ENCODE measurements around the gene KIAA1671.

Gene KIAA1671

GRCh38 chr22:25066861-25067435 lies 114.4 kb downstream of the KIAA1671 start:
- DNase-seq (ENCODE audit: low read depth, low spot score), result no peak

DNA sequence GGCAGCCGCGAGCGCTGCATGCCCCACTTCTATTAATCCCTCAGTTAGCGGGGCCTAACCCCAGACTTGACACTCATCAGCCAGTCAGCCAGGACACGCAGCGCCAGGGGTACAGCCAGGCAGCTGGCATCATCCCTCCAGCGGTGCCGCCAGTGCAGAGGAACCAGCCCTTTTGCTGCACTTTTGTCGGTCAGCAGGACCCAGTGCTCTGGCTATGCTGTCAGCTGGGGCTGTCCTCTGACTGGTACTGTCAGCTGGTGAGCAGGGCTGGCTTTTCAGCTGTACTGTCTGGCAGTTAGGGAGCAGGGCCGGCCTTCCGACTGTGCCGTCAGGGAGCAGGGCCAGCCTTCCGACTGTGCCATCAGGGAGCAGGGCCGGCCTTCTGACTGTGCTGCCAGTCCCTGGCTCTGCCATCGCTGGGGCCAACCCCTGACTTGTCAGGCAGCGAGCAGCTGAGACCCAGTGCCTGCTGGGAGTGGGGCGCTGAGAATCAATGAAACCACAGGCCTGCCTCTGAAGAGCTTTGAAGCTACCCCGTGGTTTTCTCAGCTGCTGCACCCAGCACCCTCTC lies 115.4 kb downstream of the KIAA1671 start:
- peak; percentile 46 for DNase-seq (ENCODE audit: low read depth, low spot score)

- no peak for DNase-seq (ENCODE audit: low read depth, low spot score)
Observed at GRCh38 chr22:25068707-25069106, 116.2 kb downstream of the KIAA1671 start.

DNA sequence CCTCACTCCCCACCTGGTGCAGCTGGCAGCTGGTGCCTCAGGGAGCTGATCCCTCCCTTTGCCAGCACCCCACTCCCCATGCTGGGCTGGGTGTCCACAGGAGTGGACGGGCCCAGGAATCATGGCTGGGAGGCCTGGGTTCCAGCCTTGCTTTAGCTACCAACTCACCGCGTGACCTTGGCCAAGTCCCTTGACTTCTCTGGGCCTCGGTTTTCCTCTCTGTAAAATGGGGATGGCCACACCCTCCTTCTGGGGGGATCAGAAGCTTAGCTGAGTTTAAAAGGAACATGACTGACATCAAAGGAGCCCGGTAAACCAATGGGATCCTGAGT lies 116.9 kb downstream of the KIAA1671 start:
- no peak for DNase-seq (ENCODE audit: low read depth, low spot score)

DNA sequence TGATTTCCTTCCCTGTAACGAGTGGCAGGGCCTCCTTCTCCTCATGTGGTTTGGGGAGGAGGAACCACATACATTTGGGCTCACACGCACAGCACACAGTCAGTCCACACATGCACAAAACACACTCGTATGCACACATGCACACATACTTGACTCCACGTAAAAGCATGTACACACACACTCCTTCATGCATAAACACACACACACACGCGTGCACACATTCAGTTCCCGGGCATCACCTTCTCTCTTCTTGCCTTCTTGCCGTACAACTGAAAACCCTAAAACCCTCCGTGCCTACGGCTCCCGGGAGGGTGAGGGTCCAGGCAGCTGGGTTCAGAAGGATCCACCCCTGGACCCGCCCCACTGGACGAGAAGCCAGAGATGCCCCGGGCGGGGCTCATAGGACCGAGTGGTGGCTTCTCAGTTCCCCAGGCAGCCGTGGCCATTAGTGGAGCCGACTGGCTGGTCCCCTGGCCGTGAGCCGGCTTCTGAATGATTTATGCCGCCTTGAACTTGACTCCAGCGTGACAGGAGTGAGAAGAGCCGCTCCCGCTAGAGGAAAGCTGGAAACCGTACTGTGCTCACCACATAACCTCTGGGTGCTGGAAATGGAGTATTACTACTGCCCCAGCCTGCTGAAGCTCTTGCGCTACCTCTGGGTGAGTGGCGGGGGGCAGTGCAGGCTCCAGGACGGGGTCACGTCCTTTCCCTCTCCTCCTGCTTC lies 117.4 kb downstream of the KIAA1671 start:
- no peak for DNase-seq (ENCODE audit: low read depth, low spot score)

DNA sequence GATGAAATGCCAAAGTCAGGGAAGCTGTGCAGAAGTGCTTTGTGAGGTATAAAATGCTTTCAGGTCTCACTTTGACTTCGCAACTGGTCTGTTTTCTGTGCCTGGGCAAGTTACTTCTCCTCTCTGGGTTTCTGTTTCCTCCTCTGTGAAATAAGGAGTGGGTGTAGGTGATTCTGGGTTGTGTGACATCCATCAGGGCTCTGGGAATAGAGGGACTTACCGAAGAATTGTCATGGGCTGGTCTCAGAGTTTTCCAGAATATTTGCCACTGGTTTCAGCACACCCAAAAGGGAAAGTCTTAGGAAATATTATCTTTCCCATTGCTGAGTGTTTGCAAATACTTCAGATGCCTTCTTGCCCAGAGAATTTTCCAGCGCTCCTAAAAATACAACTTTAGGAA lies 118.4 kb downstream of the KIAA1671 start:
- peak; percentile 47 for DNase-seq (ENCODE audit: low read depth, low spot score)

- DNase-seq (ENCODE audit: low read depth, low spot score), result no peak
Observed at GRCh38 chr22:25071720-25072119, 119.2 kb downstream of the KIAA1671 start.

DNA sequence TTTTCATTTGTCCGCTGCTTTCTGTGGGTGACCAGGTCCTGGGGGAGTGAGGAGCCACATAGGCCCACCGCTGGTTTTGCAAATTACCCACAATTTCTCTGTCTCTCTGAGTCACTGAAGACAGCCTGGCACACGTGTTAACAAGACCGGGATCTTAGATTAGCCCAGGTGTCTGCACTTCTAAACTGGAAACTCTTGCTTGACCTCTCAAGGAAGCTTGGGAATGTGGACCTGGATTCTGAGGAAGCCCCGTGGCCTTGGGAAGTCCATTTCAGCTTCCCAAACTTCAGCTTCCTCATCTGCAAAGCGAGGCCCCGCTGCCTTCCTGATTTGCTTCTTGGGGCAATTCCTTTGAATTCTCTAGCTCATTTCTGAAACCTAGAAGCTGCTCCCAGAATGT lies 119.9 kb downstream of the KIAA1671 start:
- DNase-seq (ENCODE audit: low read depth, low spot score), result no peak

GRCh38 chr22:25076336-25076735 lies 123.8 kb downstream of the KIAA1671 start:
- DNase-seq (ENCODE audit: low read depth, low spot score), result no peak

DNA sequence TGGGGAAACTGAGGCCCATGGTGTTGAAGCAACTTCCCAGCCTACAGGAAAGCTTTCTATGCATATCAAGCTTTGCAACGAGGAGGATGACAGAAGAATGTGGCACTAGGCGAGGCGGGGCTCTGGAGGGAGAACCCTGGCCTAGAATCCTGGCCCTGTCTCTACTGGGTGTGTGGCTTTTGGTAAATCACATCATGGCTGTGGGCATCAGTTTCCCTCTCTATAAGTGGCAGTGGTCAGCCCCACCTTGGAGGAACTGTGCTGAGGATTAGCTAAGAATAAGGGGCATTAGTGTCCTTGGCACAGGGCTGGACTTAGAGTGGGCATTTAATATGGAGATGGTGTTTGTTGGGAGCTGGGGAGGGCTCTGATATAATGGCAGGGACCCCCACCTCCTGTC lies 124.5 kb downstream of the KIAA1671 start:
- DNase-seq (ENCODE audit: low read depth, low spot score), result no peak

DNA sequence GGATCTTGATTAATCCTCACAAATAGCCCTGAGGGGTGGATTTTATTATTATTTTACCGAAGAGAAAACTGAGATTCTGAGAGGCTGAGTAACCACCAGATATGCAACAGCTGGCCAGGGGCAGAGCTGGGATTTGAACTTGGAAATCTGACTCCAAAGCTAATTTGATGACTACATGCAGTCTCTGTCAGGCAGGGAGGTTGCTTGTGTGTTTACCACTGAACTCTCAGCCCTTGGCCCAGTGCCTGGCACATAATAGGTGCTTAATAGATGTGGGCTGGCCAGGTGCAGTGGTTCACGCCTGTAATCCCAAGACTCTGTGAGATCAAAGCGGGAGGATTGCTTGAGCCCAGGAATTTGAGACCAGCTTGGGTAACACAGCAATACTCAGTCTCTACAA lies 125.4 kb downstream of the KIAA1671 start:
- DNase-seq (ENCODE audit: low read depth, low spot score), result no peak

DNA sequence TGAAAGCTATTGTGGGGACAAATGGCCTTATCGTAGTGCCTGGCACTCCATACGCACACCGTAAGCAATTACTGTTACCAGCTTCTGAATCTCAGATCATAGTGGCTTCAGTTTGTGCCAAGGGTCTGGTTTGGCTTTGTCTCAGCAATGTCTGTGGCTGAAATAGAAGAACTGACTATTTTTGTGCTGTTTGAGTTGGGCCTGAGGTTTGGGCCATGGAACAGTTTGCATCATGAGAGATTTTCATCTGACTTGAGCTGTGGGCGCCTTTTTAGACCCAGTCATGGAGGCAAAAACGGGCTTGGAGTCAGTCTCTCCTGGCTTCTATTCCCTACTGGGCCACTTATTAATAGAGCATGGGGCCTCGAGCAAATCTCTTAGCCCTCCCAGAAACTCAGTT lies 126.1 kb downstream of the KIAA1671 start:
- peak; percentile 84 for DNase-seq (ENCODE audit: low read depth, low spot score)

DNA sequence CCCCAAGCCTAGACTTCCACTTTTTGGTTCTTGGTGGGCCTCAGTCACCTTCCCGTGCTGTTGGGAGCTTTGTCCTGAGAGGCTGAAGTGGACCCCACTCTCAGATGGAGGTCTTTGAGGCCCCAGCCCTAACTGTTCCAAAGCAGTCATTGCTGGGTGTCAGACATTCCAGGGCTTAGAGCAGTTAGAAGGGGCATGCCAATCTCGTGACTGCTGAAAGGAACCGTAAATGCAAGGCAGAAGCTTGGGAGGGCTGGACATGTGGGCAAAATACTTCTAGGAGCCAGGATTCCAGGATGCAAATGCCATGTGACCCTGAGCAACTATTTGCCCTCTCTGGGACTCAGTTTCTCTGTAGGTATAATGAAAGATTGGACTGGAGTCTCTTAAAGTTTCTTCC lies 128.3 kb downstream of the KIAA1671 start:
- no peak for DNase-seq (ENCODE audit: low read depth, low spot score)

DNA sequence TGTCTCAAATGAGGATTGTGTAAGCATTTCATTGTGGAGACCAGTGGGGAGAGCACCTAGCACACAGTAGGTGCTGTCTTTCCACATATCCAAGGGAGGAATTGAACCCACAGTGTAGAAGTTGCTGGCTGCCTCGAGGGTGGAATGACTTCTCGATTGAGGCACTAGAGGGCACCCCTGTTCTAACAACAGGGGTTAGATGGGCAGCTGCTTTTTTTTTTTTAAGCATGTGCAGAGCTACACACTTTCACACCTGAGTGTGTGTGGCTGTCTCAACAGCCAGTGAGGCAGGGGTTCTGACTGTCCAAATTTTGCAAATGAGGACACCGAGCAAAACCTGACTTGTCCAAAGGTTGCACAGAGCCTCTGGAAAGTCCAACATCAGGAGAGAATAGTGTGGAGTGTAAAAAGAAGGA lies 128.9 kb downstream of the KIAA1671 start:
- peak; percentile 64 for DNase-seq (ENCODE audit: low read depth, low spot score)

GRCh38 chr22:25082096-25082495 lies 129.6 kb downstream of the KIAA1671 start:
- no peak for DNase-seq (ENCODE audit: low read depth, low spot score)

DNA sequence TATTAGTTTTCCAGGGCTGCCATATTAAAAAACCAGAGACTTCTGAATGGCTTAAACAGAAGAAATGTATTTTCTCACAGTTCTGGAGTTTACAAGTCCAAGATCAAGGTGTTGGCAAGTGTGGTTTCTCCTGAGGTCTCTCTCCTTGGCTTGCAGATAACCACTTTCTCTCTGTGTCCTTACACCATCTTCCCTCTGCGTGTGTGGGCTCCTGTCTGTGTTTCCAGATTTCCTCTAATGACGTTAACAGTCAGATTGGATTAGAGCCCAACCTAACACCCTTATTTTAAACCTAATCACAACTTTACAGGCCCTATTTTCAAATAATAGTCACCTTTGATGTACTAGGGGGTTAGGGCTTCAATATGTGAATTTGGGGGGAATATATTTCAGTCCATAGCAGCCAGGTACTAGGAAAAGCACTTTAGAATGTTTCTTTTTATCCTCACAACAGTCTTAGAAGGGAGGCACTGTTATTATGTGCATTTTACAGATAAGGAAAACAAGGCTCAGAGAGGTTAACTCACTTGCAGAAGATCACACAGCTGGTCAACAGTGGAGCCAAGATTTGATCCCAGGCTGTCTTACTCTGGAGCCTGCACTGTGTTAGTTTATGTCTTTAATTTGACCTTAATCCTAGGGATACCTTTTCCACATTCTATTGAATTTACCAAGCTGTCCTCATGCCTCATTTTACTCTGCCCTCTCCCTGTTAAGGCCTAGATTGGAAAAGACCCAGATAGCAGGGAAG lies 130.7 kb downstream of the KIAA1671 start:
- no peak for DNase-seq (ENCODE audit: low read depth, low spot score)

DNA sequence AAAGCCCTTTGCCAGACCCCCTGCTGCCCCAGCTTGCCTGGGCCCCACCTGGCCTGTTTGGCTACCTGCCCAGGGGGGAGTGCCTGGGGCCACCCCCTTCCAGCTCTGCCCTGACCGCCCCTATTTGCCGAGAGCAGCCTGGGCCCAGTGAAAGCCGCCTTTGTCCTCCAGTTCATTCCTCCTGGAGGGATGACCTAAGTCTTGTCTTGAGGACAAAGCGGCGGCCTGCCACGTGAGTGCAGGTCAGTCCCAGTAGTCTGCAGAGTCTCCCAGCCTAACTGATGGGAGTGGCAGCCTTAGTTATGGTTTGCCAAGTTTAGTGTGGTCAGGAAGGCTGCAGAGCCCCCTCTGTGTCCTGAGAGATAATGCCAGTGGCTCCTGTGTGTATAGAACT lies 131.3 kb downstream of the KIAA1671 start:
- DNase-seq (ENCODE audit: low read depth, low spot score), result no peak

DNA sequence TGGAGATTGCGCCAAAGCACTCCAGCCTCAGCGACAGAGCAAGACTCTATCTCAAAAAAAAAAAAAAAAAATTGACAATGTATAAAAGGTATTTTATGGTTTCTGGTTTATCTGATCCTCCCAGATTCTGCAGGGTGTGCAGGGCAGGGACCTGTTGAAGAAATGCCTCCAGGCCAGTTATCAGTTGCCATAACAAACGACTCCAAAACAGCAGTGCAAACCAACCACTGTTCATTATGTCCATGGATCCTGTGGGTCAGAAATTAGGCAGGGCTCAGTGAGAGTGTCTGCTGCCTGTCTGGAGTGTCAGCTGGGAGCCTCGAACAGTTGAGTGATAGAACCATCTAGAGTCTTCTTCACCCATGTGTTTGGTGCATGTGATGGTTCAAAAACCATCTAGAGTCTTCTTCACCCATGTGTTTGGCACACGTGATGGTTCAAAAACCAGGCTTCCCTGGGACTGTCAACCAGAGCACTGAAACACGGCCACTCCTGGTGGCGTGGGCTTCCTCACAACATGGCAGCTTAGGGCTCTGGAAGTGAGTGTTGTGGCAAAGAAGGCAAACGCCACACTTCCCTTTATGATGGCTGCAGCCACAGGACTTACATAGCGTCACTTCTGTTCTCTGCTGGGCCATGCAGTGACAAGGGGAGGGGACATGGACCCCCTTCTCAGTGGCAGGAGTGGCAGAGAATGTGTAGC lies 132.0 kb downstream of the KIAA1671 start:
- DNase-seq (ENCODE audit: low read depth, low spot score), result no peak

DNA sequence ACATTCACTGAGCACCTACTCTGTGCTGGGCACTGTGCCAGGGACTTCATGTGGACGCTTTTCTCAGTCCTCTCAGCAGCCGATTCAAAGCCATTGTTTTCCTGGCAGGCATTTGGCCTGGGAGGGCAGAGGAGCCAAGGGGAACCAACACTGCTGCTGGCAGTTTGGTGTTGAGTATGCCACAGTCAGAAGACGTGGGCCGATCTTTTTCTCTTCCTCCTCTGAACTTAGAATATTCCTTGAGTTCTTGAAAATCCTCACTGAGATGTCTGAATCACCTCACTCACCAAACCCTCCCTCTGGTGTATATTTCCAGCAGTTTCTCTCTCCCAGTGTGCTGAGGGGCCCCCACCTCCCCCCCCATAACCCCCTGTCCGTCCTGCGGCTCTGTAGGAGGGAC lies 132.6 kb downstream of the KIAA1671 start:
- no peak for DNase-seq (ENCODE audit: low read depth, low spot score)

DNA sequence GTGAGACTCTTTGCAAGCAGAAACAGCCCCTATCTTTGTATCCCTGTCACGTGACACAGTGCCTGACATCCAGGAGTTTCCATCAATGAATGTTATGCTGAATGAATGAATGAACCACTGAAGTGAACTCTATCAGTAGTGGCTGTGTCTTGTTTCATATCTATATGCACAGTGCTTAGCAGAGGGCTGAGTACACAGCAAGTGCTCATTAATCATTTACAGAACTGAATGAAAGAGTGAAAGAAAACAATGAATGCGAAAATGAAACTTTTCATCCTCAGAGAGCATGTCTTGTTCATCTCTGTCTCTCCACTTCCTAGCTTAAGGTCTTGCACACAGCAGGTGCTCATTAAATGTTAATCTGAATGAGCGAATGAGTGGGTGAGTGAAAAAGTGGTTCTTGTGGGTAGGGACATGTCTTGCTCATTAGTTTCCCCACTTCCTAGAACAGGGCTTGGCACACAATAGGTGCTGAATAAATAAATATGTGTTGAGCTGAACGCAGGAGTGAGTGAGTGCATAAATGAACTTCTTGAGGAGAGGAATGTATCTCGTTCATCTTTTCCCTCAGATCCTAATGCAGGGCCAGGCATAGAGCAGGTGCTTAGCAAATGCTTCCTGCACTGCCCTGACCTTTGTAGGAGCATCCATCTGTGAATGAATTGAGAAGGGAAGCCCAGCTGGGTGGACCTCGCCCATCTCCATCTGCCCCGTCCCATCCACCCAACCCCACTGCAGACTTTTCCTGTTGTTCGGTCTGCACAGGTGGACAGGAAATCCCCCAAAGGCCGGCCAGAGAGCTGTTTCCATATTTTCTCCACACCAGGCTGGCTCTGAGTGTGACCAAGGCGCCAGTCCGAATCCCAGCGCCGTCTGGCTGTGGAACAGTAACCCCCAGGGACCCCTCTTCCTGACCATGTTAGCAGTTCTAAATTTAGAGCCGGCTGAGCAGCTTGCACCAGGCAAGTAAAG lies 133.7 kb downstream of the KIAA1671 start:
- no peak for DNase-seq (ENCODE audit: low read depth, low spot score)

GRCh38 chr22:25086902-25087282 lies 134.4 kb downstream of the KIAA1671 start:
- no peak for DNase-seq (ENCODE audit: low read depth, low spot score)

Data from astrocyte of the hippocampus (primary cell).